GM19238 (cell line): ENCODE results near the gene NPAS2.

ENCODE experiments used
- DNase-seq: peaks from one replicate; pipeline ENCODE4 v3.0.0; 2011; ENCODE audit warnings: low spot score; ENCODE audit not compliant: insufficient read length

The NPAS2 gene

GRCh38 chr2:100880036-100880435 lies 60.1 kb downstream of the NPAS2 start:
- no peak for DNase-seq

- DNase-seq, result no peak
Observed at GRCh38 chr2:100880730-100881129, 60.8 kb downstream of the NPAS2 start.

GRCh38 chr2:100882645-100883613 lies 63.0 kb downstream of the NPAS2 start:
- no peak for DNase-seq

- DNase-seq, result no peak
Observed at GRCh38 chr2:100884145-100884621, 64.2 kb downstream of the NPAS2 start.

GRCh38 chr2:100886085-100886484 lies 66.1 kb downstream of the NPAS2 start:
- no peak for DNase-seq

- no peak for DNase-seq
Observed at GRCh38 chr2:100887039-100887578, 67.2 kb downstream of the NPAS2 start.

GRCh38 chr2:100887713-100888495 lies 68.0 kb downstream of the NPAS2 start:
- no peak for DNase-seq

GRCh38 chr2:100888601-100889000 lies 68.7 kb downstream of the NPAS2 start:
- no peak for DNase-seq

GRCh38 chr2:100889286-100889685 lies 69.3 kb downstream of the NPAS2 start:
- DNase-seq, result no peak

- DNase-seq, result no peak
Observed at GRCh38 chr2:100891906-100892642, 72.1 kb downstream of the NPAS2 start.

GRCh38 chr2:100893392-100894104 lies 73.6 kb downstream of the NPAS2 start:
- DNase-seq, result no peak

GRCh38 chr2:100894105-100894795 lies 74.3 kb downstream of the NPAS2 start:
- DNase-seq, result no peak

GRCh38 chr2:100894796-100895156 lies 74.8 kb downstream of the NPAS2 start:
- DNase-seq, result no peak

- no peak for DNase-seq
Observed at GRCh38 chr2:100895402-100895801, 75.5 kb downstream of the NPAS2 start.

- DNase-seq, result no peak
Observed at GRCh38 chr2:100895934-100896685, 76.2 kb downstream of the NPAS2 start.

- DNase-seq, result no peak
Observed at GRCh38 chr2:100898035-100898665, 78.2 kb downstream of the NPAS2 start.

- DNase-seq, result no peak
Observed at GRCh38 chr2:100900156-100900795, 80.3 kb downstream of the NPAS2 start.

GRCh38 chr2:100902817-100903405 lies 83.0 kb downstream of the NPAS2 start:
- DNase-seq, result no peak
